NCI-H524 treated with DMSO at 0.1 percent for 48 hours (cell line): ENCODE measurements around the gene OPN1SW.

Experiments
- DNase-seq: peaks from one replicate; lab custom pipeline; 2025; lab: John Stamatoyannopoulos, UW

OPN1SW gene

DNA sequence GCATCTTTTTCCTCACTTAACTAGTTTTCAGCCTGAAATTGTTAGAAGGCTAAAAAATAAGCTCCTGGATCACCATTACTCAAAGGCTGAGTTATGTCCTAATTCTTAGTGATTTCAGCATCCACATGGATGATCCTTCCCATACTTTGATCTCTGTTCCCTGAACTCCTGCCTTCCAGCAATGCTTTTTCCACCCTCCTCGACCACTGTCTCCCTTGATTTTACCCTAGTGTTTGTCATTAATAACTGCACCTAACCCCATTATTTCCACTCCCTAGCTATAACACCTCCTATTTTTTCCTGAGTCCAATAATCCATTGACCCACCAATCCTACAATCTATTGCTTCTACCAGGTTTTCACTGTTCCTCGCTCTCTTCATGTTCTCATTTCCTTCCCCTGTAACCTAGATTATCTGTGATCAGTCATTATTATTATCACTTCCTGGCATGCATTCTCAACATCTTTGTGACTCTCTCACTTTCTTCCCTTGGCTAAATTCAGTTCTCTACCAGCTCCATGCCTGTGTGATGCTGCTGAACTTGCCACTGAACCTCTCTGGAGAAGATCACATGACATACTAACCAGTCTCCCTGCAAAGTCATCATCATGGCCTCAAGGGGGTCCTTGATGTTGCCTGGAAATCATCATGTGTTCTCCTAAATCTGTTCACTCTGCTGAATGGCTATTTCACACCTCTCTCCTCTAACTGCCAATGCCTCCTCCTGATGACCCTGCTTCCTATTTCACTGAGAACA is 42.9 kb downstream of the OPN1SW start:
- DNase-seq, result no peak

DNA sequence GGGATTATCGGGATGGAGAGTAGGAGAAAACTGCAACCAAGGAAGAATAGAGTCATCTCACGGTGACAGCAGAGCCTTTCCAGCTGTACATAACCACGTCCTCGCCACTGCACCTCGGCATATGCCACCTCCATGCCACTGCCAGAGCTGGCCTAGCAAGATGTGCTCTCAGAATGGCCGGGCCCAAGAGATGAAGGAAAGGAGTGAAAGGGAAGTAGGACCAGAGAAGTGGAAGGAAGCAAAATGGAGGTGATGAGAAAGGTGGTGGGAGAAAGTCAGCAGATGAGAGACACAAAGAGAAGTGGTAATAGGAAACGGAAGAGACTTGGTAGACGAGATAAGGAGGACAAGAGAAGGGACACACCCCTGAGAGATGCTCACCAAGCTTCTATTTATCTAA is 44.4 kb downstream of the OPN1SW start:
- DNase-seq, result no peak

DNA sequence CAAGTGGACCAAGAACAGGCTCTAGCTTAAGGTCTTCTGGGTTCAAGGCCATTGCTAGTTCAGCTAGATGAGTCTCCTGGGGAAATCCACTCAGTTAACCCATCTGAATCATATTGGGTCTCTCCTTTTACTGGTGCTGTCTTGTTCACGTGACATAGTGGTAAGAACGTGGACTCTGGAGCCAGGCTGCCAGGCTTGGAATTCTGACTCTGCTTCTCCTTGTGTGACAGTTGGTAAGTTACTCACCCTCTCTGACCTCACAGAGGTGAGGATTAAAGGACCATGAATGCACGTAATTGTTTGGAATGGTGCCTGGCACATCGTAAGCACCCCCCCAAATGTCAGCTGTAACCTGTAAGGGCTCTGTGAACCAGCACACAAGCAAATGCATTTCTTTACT is 46.1 kb downstream of the OPN1SW start:
- DNase-seq, result no peak

DNA sequence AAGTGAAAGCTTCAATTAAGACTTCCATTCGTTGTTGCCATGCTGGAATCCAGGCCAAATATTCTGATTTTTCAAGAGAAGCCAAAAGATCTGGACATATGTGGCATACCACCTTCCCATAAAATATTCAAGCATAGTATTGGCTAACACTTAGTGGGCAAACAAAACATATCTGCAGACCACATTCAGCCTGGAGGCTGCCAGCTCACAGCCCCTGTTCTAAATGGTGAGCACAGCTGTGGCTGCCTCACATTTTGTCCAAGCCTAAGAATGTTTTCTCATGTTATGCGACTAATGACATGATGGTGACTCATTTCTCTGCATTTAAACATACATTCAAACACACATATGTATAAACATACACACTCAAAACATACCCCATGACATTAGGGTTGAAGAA is 47.0 kb downstream of the OPN1SW start:
- DNase-seq, result no peak

DNA sequence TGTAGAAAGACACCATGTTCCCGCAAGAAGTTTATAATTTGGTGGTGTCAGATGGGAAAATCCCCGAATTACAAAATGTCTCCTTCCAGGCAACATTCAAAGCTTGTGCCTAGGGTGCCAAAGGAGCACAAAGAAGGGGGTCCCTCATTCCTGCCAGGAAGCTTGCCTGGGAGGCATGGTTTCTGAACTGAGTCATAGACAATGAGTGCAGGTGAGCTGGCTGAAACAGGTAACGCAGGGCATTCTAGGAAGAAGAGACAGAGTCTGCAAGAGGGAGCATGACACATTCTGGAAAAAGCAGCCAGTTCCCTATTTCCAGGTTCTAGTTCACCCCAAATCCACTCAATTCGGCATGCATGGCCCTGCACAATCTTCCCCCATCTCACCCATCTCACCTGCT is 48.4 kb downstream of the OPN1SW start:
- DNase-seq, result no peak

DNA sequence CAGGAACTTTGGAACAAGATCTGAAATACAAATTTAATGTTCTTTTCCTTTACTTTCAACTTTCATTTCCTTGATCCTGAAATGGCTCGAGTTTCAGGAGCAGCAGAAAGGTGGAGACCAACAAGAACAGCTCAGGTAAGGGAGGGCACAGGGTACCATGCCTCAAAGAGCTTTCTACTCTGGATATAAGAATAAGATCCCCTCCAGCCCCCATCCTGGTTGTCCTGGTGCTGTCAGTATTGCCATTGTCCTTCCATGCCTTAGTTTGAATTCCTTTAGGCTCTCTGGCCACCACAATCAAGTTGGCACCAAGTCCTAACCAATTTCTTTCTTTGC is 48.9 kb downstream of the OPN1SW start:
- no peak for DNase-seq

DNA sequence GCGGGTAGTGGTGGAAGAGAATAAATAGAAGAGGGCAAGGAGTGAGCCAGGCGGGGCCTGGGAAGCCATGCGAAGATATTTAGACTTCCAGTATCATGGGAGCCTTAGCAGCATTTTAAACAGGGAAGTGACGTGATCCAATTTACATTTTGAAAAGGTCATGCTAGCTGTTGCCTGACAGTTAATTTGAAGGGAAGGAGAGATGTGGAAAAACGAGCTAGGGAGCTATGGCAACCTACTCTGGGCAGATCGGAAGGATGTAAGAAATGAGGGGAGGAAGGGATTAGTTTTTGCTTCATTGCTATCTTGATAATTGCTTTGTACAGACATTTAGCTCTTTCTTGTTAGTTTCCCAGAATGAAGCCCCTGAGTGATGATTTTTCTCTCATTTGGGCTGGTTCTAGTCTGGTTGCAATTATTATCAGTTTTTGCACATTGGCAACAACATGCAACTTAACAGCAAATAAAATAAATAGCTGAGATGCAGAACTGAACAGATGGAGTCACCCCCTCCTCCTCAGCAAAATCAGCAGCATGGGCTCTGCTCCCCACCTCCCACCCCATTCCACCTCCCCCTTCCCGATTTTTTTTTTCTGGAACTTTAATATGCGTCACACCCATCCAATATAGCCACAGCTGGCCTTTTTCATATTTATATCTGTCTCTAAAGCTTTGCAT is 49.4 kb downstream of the OPN1SW start:
- no peak for DNase-seq

DNA sequence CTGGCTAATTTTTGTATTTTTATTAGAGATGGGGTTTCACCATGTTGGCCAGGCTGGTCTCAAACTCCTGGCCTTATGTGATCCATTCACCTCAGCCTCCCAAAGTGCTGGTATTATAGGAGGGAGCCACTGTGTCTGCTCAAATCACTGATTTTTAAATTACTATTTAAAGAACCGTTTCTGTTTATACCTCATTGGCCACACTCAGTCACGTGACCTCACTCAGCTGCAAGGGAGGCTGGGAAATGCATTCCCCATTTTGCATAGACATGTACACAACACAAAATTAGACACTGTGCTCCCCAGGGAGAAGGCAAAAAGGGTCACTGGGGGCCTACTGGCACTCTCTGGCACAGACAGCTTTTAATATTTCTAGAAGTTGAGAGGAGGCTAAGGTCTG is 50.1 kb downstream of the OPN1SW start:
- DNase-seq, result no peak

DNA sequence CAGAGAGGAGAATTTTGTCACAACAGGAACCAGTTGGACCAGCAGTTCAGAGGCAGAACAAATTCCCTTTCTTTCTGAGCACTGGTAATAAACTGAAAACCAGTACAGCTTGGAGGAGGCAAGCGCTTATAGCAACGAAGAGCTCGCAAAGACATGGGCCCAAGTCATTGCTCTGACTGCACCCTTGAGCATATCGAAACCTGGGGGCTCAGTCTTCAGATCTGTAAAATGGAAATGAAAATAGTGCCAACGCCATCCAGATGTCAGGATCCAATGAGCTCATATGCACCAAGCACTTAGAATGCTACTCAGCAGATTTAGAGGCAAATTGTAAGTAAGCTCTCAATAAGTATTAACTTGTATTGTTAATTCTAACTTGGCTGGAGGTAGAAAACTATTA is 50.9 kb downstream of the OPN1SW start:
- DNase-seq, result no peak
